ENCODE data around the gene FHOD3. TPM values are rescaled to one million over a fixed set of nuclear protein-coding genes. Genes with fewer than 3 reads are reported as not detected.

Gene FHOD3
- total and polyA plus RNA-seq, 9 of the 15 experiments (the other 6 are each of a cell fraction or from before 2014, with no cell fraction given) = 0.11 TPM; not detected in 8

DNA sequence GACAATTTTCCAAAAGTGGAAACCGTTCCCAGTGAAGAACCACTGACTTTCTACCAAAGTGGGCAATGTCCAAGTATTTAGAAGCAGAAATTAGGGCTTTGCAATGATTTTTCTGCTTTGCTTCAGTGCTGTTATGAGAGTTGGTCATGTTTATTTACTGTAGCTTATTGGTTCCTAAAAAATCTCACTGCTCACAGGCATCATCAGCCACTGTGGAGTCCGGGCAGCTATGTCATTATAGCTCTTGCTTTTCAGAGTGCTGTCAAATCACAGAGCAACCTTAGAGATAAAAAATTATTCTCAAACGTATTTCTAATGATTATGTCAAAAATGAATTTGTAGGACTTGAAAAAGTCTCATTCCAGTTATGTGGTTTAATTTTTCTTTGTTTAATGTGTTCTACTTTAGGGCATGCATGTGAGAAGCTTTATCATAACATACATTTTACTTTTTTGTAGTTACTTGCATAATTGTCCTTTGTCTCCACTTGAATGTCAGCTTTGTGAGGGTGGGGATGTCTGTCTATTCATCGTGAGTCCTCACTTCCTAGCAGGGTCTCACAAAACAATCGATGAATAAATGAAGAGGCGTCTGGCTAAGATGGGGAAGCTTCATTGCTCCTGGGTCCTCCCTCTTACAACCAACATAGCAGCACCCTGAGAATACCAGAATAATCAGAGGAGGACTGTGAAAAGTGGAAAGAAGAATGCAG, 413.7 kb downstream of the FHOD3 start:
- intact Hi-C loops (cut with micrococcal nuclease) (no loop called here), in situ Hi-C loops (cut with MboI) (no loop called here)
- WGBS (ENCODE audit: insufficient coverage, low coverage, missing lambda C conversion rate) = 0% methylated on average over 6 of the region's 6 CpGs
- Histone ChIP-seq H3K9me3 (replicated peaks; ENCODE audit: control insufficient read depth, insufficient read depth, low read depth, low read length) (no peaks in the 10 kb centered on the region), H3K4me1 (replicated peaks in 1 of 2; ENCODE audit: control insufficient read depth in 2 of 2, insufficient read depth in 2 of 2, low read length in 2 of 2) (no peaks in the 10 kb centered on the region), H3K79me2 (ENCODE audit: control insufficient read depth, insufficient read depth, low read length) (no peaks in the 10 kb centered on the region), H3K27me3 (ENCODE audit: control insufficient read depth in 2 of 2, insufficient read depth in 2 of 2, low read length in 2 of 2) (peaks cover 7 to 21% of the 10 kb centered on the region in 2 experiments; a peak in 3 of 5 replicates), H3K4me3 (no peak overlapping the region), H4K20me1 (replicated peaks; ENCODE audit: control insufficient read depth, insufficient read depth, low read length) (no peaks in the 10 kb centered on the region; the same call in 1 of the 2 replicates), H3K9ac (ENCODE audit: insufficient read depth in 1 of 2, low read depth in 2 of 2, low read length in 2 of 2) (no peak overlapping the region), H3K27ac (ENCODE audit: extremely low read depth, low read depth, low read length) (no peak overlapping the region), H3K36me3 (ENCODE audit: control insufficient read depth, insufficient read depth, low read length) (no peaks in the 10 kb centered on the region), H3K9me1 (ENCODE audit: control insufficient read depth, insufficient read depth, low read length) (no peaks in the 10 kb centered on the region), H2AFZ (ENCODE audit: low read depth, low read length) (no peak overlapping the region), H3K4me2 (ENCODE audit: insufficient read depth, low read length) (no peak overlapping the region)
- no peak for ATAC-seq
- ChIA-PET POLR2A (interaction anchor here (0.8 to 0.9 kb wide), 2 partner anchors 13 to 1889 kb away, joined by 3 read pairs; no protein-coding TSS in a partner anchor), CTCF (ENCODE audit: low intra/inter-chr PET ratio) (no interaction called here)
- DNase-seq (ENCODE audit: extremely low read depth in 1 of 4, low spot score in 3 of 4) = no peak
- no peak for FAIRE-seq
- BruUV-seq (replicated peaks) = no TSS peak
- TF ChIP-seq, protein P1, sequence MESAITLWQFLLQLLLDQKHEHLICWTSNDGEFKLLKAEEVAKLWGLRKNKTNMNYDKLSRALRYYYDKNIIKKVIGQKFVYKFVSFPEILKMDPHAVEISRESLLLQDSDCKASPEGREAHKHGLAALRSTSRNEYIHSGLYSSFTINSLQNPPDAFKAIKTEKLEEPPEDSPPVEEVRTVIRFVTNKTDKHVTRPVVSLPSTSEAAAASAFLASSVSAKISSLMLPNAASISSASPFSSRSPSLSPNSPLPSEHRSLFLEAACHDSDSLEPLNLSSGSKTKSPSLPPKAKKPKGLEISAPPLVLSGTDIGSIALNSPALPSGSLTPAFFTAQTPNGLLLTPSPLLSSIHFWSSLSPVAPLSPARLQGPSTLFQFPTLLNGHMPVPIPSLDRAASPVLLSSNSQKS (CRISPR knock-in tag; IDR thresholded peaks at IDR 0.05) = no peak
- TF ChIP-seq STAT5A (IDR thresholded peaks at IDR 0.05; ENCODE audit: borderline replicate concordance, low read length) (no peak), ARNT (IDR thresholded peaks at IDR 0.05) (no peak), FOXA1 (IDR thresholded peaks at IDR 0.05; ENCODE audit: borderline replicate concordance) (no peak), TAF9B (IDR thresholded peaks at IDR 0.05; ENCODE audit: partially characterized antibody) (no peak), KHSRP (IDR thresholded peaks at IDR 0.05) (no peak), TOE1 (IDR thresholded peaks at IDR 0.05; ENCODE audit: borderline replicate concordance) (no peak), TOE1 (CRISPR knock-in tag; IDR thresholded peaks at IDR 0.05; ENCODE audit: borderline replicate concordance, low read depth) (no peak), CHCHD3 (CRISPR knock-in tag; IDR thresholded peaks at IDR 0.05) (no peak), ZFPM2 (CRISPR knock-in tag; IDR thresholded peaks at IDR 0.05) (no peak), GABPA (tag; conservative IDR thresholded peaks at IDR 0.05; ENCODE audit: low read depth) (no peak)
- TF ChIP-seq, protein P2, sequence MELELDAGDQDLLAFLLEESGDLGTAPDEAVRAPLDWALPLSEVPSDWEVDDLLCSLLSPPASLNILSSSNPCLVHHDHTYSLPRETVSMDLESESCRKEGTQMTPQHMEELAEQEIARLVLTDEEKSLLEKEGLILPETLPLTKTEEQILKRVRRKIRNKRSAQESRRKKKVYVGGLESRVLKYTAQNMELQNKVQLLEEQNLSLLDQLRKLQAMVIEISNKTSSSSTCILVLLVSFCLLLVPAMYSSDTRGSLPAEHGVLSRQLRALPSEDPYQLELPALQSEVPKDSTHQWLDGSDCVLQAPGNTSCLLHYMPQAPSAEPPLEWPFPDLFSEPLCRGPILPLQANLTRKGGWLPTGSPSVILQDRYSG (tag; conservative IDR thresholded peaks at IDR 0.05; ENCODE audit: low read depth) = no peak
- TF ChIP-seq, protein P3, sequence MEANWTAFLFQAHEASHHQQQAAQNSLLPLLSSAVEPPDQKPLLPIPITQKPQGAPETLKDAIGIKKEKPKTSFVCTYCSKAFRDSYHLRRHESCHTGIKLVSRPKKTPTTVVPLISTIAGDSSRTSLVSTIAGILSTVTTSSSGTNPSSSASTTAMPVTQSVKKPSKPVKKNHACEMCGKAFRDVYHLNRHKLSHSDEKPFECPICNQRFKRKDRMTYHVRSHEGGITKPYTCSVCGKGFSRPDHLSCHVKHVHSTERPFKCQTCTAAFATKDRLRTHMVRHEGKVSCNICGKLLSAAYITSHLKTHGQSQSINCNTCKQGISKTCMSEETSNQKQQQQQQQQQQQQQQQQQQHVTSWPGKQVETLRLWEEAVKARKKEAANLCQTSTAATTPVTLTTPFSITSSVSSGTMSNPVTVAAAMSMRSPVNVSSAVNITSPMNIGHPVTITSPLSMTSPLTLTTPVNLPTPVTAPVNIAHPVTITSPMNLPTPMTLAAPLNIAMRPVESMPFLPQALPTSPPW (CRISPR knock-in tag; IDR thresholded peaks at IDR 0.05) = no peak
- TF ChIP-seq, protein P4, sequence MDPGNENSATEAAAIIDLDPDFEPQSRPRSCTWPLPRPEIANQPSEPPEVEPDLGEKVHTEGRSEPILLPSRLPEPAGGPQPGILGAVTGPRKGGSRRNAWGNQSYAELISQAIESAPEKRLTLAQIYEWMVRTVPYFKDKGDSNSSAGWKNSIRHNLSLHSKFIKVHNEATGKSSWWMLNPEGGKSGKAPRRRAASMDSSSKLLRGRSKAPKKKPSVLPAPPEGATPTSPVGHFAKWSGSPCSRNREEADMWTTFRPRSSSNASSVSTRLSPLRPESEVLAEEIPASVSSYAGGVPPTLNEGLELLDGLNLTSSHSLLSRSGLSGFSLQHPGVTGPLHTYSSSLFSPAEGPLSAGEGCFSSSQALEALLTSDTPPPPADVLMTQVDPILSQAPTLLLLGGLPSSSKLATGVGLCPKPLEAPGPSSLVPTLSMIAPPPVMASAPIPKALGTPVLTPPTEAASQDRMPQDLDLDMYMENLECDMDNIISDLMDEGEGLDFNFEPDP (CRISPR knock-in tag; IDR thresholded peaks at IDR 0.05) = no peak
- TF ChIP-seq, protein P5, sequence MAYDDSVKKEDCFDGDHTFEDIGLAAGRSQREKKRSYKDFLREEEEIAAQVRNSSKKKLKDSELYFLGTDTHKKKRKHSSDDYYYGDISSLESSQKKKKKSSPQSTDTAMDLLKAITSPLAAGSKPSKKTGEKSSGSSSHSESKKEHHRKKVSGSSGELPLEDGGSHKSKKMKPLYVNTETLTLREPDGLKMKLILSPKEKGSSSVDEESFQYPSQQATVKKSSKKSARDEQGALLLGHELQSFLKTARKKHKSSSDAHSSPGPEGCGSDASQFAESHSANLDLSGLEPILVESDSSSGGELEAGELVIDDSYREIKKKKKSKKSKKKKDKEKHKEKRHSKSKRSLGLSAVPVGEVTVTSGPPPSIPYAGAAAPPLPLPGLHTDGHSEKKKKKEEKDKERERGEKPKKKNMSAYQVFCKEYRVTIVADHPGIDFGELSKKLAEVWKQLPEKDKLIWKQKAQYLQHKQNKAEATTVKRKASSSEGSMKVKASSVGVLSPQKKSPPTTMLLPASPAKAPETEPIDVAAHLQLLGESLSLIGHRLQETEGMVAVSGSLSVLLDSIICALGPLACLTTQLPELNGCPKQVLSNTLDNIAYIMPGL (CRISPR knock-in tag; IDR thresholded peaks at IDR 0.05) = no peak

All from K562 (cell line).